Activated T-cell treated with anti-CD3 and anti-CD28 coated beads, Interleukin-2, amount 50 U/mL, for 4 hours (primary cell): ENCODE data around the gene SPC24. TPM values are rescaled to one million over a fixed set of nuclear protein-coding genes. Genes with fewer than 3 reads are reported as not detected.
A peak's percentile ranks its signal among the peaks of the same experiment; 100 is the strongest.
"Not testable (repeated sequence)": the region's sequence is repeated elsewhere in the genome, so short reads cannot be mapped to it uniquely, and the experiment has no call there.

Source experiments
- ATAC-seq, 2 donors: fragments of 200-7000 bp; cut with Tn5 transposase; one replicate each; pipeline ENCODE4 v1.10.0; 2021
- DNase-seq: peaks from one replicate; pipeline ENCODE4 v3.0.0-alpha.2; 2020
- H3K27me3 Mint-ChIP-seq: one replicate; pipeline ENCODE4 v1.8.0; 2021; ENCODE audit warnings: low read depth, mixed read lengths
- H3K36me3 Mint-ChIP-seq: one replicate; pipeline ENCODE4 v1.8.0; 2022; ENCODE audit warnings: mixed read lengths; ENCODE audit not compliant: insufficient read depth
- H3K4me1 Mint-ChIP-seq: one replicate; pipeline ENCODE4 v1.8.0; 2021; ENCODE audit warnings: low read depth, mixed read lengths
- H3K4me3 Mint-ChIP-seq: one replicate; pipeline ENCODE4 v1.8.0; 2021; ENCODE audit warnings: mild to moderate bottlenecking, moderate library complexity, mixed read lengths
- H3K9me3 Mint-ChIP-seq: one replicate; pipeline ENCODE4 v1.8.0; 2021; ENCODE audit warnings: mixed read lengths
- total RNA-seq, 3 donors: library from RNA; stranded (reverse); gene quantifications; one replicate each; pipeline ENCODE4 v1.2.1, GENCODE V29; 2021

The SPC24 gene
- total RNA-seq, 3 donors from 2014 or later: 7.0 to 12.8 (median 7.6) TPM

- Mint-ChIP-seq H3K36me3 (no peaks in the 10 kb centered on the region), H3K9me3 (no peaks in the 10 kb centered on the region), H3K4me3 (peak overlapping the region; percentile 83), H3K27me3 (no peaks in the 10 kb centered on the region), H3K4me1 (peaks cover 10% of the 10 kb centered on the region)
- ATAC-seq (peak; percentile 82 to 87), DNase-seq (peak; percentile 26)
These were observed 17.8 kb downstream of the SPC24 start for GRCh38 chr19:11137542-11138384.

GRCh38 chr19:11136400-11137101 is 19.0 kb downstream of the SPC24 start:
- H3K27me3 Mint-ChIP-seq: no peaks in the 10 kb centered on the region
- peak overlapping the region; percentile 54 for H3K4me3 Mint-ChIP-seq
- H3K36me3 Mint-ChIP-seq: peaks cover 6% of the 10 kb centered on the region
- peaks cover 10% of the 10 kb centered on the region for H3K4me1 Mint-ChIP-seq
- DNase-seq (no peak), ATAC-seq (no peak)
- H3K9me3 Mint-ChIP-seq: no peaks in the 10 kb centered on the region

GRCh38 chr19:11131471-11131870 is 24.1 kb downstream of the SPC24 start:
- H3K36me3 Mint-ChIP-seq: peaks cover 25% of the 10 kb centered on the region
- H3K4me1 Mint-ChIP-seq: peaks cover 2% of the 10 kb centered on the region
- no peak for ATAC-seq
- H3K4me3 Mint-ChIP-seq: no peak overlapping the region
- no peaks in the 10 kb centered on the region for H3K9me3 Mint-ChIP-seq
- no peak for DNase-seq
- no peaks in the 10 kb centered on the region for H3K27me3 Mint-ChIP-seq

GRCh38 chr19:11130824-11131455 is 24.6 kb downstream of the SPC24 start:
- no peaks in the 10 kb centered on the region for H3K9me3 Mint-ChIP-seq
- no peak overlapping the region for H3K4me3 Mint-ChIP-seq
- peak; percentile 69 for DNase-seq
- ATAC-seq: peak; percentile 81 to 84
- peaks cover 6% of the 10 kb centered on the region for H3K4me1 Mint-ChIP-seq
- H3K27me3 Mint-ChIP-seq: no peaks in the 10 kb centered on the region
- H3K36me3 Mint-ChIP-seq: peaks cover 29% of the 10 kb centered on the region

- ATAC-seq (no peak), DNase-seq (no peak)
- Mint-ChIP-seq H3K4me3 (no peak overlapping the region), H3K36me3 (peaks cover 31% of the 10 kb centered on the region), H3K27me3 (no peaks in the 10 kb centered on the region), H3K4me1 (peaks cover 6% of the 10 kb centered on the region), H3K9me3 (no peaks in the 10 kb centered on the region)
These were observed 27.7 kb downstream of the SPC24 start for GRCh38 chr19:11127905-11128304.

- H3K36me3 Mint-ChIP-seq: peaks cover 21% of the 10 kb centered on the region
These were observed 29.4 kb downstream of the SPC24 start for GRCh38 chr19:11125994-11126685.

GRCh38 chr19:11124157-11124556 is 31.4 kb downstream of the SPC24 start:
- not testable (repeated sequence) for H3K4me1 Mint-ChIP-seq, H3K9me3 Mint-ChIP-seq, H3K27me3 Mint-ChIP-seq, DNase-seq, ATAC-seq, H3K4me3 Mint-ChIP-seq
- peaks cover 15% of the 10 kb centered on the region for H3K36me3 Mint-ChIP-seq

More at GRCh38 chr19:11125994-11126685, 29.4 kb downstream of the SPC24 start:
- H3K4me3 Mint-ChIP-seq: no peak overlapping the region
- no peaks in the 10 kb centered on the region for H3K27me3 Mint-ChIP-seq
- ATAC-seq (peak; percentile 71 to 84), DNase-seq (peak; percentile 78)
- peaks cover 6% of the 10 kb centered on the region for H3K4me1 Mint-ChIP-seq
- no peaks in the 10 kb centered on the region for H3K9me3 Mint-ChIP-seq

GRCh38 chr19:11123114-11123513 is 32.5 kb downstream of the SPC24 start:
- H3K4me3 Mint-ChIP-seq: no peak overlapping the region
- DNase-seq: no peak
- H3K27me3 Mint-ChIP-seq: no peaks in the 10 kb centered on the region
- no peaks in the 10 kb centered on the region for H3K9me3 Mint-ChIP-seq
- peaks cover 19% of the 10 kb centered on the region for H3K36me3 Mint-ChIP-seq
- no peak for ATAC-seq
- peaks cover 4% of the 10 kb centered on the region for H3K4me1 Mint-ChIP-seq

GRCh38 chr19:11121963-11122362 is 33.6 kb downstream of the SPC24 start:
- H3K27me3 Mint-ChIP-seq, H3K4me3 Mint-ChIP-seq, H3K9me3 Mint-ChIP-seq, H3K4me1 Mint-ChIP-seq, DNase-seq, ATAC-seq: not testable (repeated sequence)
- H3K36me3 Mint-ChIP-seq: peaks cover 15% of the 10 kb centered on the region

- DNase-seq (no peak), ATAC-seq (no peak)
- no peaks in the 10 kb centered on the region for H3K9me3 Mint-ChIP-seq
- no peak overlapping the region for H3K4me3 Mint-ChIP-seq
- no peaks in the 10 kb centered on the region for H3K27me3 Mint-ChIP-seq
- no peaks in the 10 kb centered on the region for H3K4me1 Mint-ChIP-seq
- peaks cover 24% of the 10 kb centered on the region for H3K36me3 Mint-ChIP-seq
These were observed 39.1 kb downstream of the SPC24 start for GRCh38 chr19:11116507-11116906.

- H3K9me3 Mint-ChIP-seq: no peaks in the 10 kb centered on the region
- peaks cover 28% of the 10 kb centered on the region for H3K36me3 Mint-ChIP-seq
- no peaks in the 10 kb centered on the region for H3K4me1 Mint-ChIP-seq
- no peak for DNase-seq
- H3K27me3 Mint-ChIP-seq: no peaks in the 10 kb centered on the region
- H3K4me3 Mint-ChIP-seq: no peak overlapping the region
- ATAC-seq: no peak
These were observed 39.6 kb downstream of the SPC24 start for GRCh38 chr19:11115895-11116446.

- Mint-ChIP-seq H3K9me3 (no peaks in the 10 kb centered on the region), H3K27me3 (no peaks in the 10 kb centered on the region), H3K4me3 (no peak overlapping the region), H3K4me1 (no peaks in the 10 kb centered on the region), H3K36me3 (peaks cover 27% of the 10 kb centered on the region)
- DNase-seq (no peak), ATAC-seq (no peak)
These were observed 40.5 kb downstream of the SPC24 start for GRCh38 chr19:11115042-11115441.

GRCh38 chr19:11113140-11113708 is 42.4 kb downstream of the SPC24 start:
- H3K4me1 Mint-ChIP-seq: no peaks in the 10 kb centered on the region
- H3K36me3 Mint-ChIP-seq: peaks cover 27% of the 10 kb centered on the region
- H3K9me3 Mint-ChIP-seq: no peaks in the 10 kb centered on the region
- DNase-seq (no peak), ATAC-seq (no peak)
- H3K4me3 Mint-ChIP-seq: no peak overlapping the region
- H3K27me3 Mint-ChIP-seq: no peaks in the 10 kb centered on the region
